Osteocyte (in vitro differentiated cells): ENCODE data around the gene ITCH. TPM values are rescaled to one million over a fixed set of nuclear protein-coding genes. Genes with fewer than 3 reads are reported as not detected.
"Not testable (repeated sequence)": the region's sequence is repeated elsewhere in the genome, so short reads cannot be mapped to it uniquely, and the experiment has no call there.

ENCODE experiments used
- DNase-seq: peaks from one replicate; pipeline ENCODE4 v3.0.0; 2021; ENCODE audit warnings: mixed read lengths; ENCODE audit not compliant: unreplicated experiment; ENCODE audit errors: extremely low spot score
- H3K27ac Mint-ChIP-seq: one replicate; pipeline ENCODE4 v1.8.0; 2021; ENCODE audit warnings: mild to moderate bottlenecking, mixed read lengths; ENCODE audit not compliant: unreplicated experiment
- H3K27me3 Mint-ChIP-seq: one replicate; pipeline ENCODE4 v1.8.0; 2021; ENCODE audit warnings: mixed read lengths; ENCODE audit not compliant: unreplicated experiment
- H3K36me3 Mint-ChIP-seq: one replicate; pipeline ENCODE4 v1.8.0; 2021; ENCODE audit warnings: mixed read lengths; ENCODE audit not compliant: unreplicated experiment
- H3K4me1 Mint-ChIP-seq: one replicate; pipeline ENCODE4 v1.8.0; 2021; ENCODE audit warnings: mixed read lengths; ENCODE audit not compliant: unreplicated experiment
- H3K4me3 Mint-ChIP-seq: one replicate; pipeline ENCODE4 v1.8.0; 2021; ENCODE audit warnings: mild to moderate bottlenecking, moderate library complexity, mixed read lengths; ENCODE audit not compliant: unreplicated experiment
- H3K9me3 Mint-ChIP-seq: one replicate; pipeline ENCODE4 v1.8.0; 2021; ENCODE audit warnings: mixed read lengths; ENCODE audit not compliant: unreplicated experiment
- total RNA-seq: library from RNA; stranded (reverse); gene quantifications from 2 replicates; pipeline ENCODE4 v1.2.1, GENCODE V29; 2021
- TF ChIP-seq, protein P1 (sequence below): fragments of 200-600 bp; sonication (generic); IDR thresholded peaks from 2 replicates; pipeline ENCODE4 v1.5.0; 2021; ENCODE audit warnings: antibody characterized with exemption, mild to moderate bottlenecking, moderate library complexity

ITCH gene
- total RNA-seq, 1 donor from 2014 or later, result 55.4 TPM

DNA sequence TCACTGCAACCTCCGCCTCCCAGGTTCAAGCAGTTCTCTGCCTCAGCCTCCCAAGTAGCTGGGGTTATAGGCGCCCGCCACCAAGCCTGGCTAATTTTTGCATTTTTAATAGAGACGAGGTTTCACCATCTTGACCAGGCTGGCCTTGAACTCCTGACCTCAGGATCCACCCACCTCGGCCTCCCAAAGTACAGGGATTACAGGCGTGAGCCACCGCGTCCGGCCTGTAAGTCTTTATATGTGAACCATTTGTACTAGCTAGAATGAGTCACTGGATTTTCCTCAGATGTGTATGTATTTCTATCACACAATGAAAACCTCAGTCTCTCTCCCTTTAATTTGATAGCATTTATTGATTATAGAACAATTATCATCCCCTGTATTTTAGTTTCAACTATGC lies 34.0 kb downstream of the ITCH start:
- peak; percentile 48 for DNase-seq

DNA sequence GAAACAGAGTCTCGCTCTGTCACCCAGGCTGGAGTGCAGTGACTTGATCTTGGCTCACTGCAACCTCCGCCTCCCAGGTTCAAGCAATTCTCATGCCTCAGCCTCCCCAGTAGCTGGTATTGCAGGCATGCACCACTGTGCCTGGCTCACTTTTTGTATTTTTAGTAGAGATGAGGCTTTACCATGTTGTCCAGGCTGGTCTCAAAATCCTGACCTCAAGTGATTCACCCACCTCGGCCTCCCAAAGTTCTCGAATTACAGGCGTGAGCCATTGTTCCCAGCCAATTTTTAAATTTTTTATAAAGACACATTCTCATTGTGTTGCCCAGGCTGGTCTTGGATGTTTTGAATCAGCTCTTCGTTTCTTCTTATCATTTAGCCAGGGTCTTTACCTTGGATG lies 37.7 kb downstream of the ITCH start:
- Mint-ChIP-seq H3K36me3 (peaks cover 21% of the 10 kb centered on the region), H3K27ac (peak overlapping the region; percentile 20), H3K4me1 (peaks cover 31% of the 10 kb centered on the region)
- H3K27me3 Mint-ChIP-seq, H3K9me3 Mint-ChIP-seq, DNase-seq, H3K4me3 Mint-ChIP-seq: not testable (repeated sequence)

More for the DNA sequence above, 34.0 kb downstream of the ITCH start:
- peaks cover 31% of the 10 kb centered on the region for H3K36me3 Mint-ChIP-seq
- no peak overlapping the region for H3K27ac Mint-ChIP-seq
- TF ChIP-seq, protein P1, sequence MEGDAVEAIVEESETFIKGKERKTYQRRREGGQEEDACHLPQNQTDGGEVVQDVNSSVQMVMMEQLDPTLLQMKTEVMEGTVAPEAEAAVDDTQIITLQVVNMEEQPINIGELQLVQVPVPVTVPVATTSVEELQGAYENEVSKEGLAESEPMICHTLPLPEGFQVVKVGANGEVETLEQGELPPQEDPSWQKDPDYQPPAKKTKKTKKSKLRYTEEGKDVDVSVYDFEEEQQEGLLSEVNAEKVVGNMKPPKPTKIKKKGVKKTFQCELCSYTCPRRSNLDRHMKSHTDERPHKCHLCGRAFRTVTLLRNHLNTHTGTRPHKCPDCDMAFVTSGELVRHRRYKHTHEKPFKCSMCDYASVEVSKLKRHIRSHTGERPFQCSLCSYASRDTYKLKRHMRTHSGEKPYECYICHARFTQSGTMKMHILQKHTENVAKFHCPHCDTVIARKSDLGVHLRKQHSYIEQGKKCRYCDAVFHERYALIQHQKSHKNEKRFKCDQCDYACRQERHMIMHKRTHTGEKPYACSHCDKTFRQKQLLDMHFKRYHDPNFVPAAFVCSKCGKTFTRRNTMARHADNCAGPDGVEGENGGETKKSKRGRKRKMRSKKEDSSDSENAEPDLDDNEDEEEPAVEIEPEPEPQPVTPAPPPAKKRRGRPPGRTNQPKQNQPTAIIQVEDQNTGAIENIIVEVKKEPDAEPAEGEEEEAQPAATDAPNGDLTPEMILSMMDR, result no peak
- no peaks in the 10 kb centered on the region for H3K9me3 Mint-ChIP-seq
- H3K27me3 Mint-ChIP-seq, result no peaks in the 10 kb centered on the region
- peaks cover 20% of the 10 kb centered on the region for H3K4me1 Mint-ChIP-seq
- H3K4me3 Mint-ChIP-seq, result no peak overlapping the region

DNA sequence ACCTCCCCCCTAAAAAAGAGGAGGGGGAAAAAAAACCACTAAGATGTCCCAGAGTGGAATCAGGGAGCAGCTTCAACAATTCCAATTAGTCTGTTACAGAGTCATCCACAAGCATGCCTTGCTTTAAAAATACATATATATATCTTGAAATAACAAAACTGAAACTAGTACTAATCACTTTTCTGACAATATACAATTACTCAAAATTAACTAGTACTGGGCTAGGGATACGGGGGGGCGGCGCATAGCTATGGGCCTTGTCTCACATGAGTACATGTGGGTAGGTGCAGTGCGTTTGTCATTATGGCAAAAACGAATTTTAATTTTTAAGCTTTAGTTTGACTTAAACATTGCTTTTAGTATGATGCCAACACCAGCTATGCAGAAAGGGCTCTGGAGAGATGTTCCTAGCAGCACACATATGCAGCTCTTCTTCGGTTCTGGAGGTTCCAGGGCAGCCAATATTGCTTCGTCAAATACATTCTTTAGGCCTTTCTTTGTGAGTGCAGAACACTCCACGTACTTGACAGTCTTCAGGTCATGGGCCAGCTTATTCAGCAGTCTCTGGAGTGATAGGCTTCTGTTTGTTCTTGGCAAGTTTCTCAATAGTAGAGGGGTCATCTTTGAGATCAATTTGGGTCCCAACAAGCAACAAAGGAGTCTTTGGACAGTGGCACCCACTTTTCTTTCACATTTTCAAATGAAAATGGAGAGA lies 38.8 kb downstream of the ITCH start:
- Mint-ChIP-seq H3K36me3 (peaks cover 21% of the 10 kb centered on the region), H3K27ac (peak overlapping the region; percentile 35), H3K27me3 (no peaks in the 10 kb centered on the region), H3K4me3 (no peak overlapping the region), H3K9me3 (no peaks in the 10 kb centered on the region), H3K4me1 (peaks cover 31% of the 10 kb centered on the region)
- TF ChIP-seq, protein P1, result no peak
- peak; percentile 36 for DNase-seq

DNA sequence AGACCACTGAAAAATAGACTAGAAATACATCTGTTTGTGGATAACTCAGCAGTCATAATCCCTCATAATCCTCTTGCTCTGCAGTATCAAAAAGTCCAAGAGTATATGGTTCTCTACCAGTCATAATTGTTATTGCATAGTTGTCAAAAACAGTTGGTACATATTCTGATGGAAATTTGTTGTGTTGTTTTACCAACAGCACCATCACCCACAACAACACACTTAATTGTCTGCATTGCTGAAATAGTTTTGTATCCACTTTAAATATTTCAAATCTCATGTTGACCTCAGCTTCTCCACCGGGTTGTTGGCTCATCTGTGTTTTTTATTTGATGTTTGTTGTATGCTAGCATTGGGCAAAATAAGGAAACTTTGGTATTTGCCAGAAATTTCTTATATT lies 39.4 kb downstream of the ITCH start:
- Mint-ChIP-seq H3K9me3 (no peaks in the 10 kb centered on the region), H3K27me3 (no peaks in the 10 kb centered on the region), H3K4me1 (peaks cover 31% of the 10 kb centered on the region), H3K36me3 (peaks cover 18% of the 10 kb centered on the region), H3K4me3 (no peak overlapping the region), H3K27ac (peak overlapping the region; percentile 35)
- DNase-seq, result no peak
- TF ChIP-seq, protein P1, result no peak

DNA sequence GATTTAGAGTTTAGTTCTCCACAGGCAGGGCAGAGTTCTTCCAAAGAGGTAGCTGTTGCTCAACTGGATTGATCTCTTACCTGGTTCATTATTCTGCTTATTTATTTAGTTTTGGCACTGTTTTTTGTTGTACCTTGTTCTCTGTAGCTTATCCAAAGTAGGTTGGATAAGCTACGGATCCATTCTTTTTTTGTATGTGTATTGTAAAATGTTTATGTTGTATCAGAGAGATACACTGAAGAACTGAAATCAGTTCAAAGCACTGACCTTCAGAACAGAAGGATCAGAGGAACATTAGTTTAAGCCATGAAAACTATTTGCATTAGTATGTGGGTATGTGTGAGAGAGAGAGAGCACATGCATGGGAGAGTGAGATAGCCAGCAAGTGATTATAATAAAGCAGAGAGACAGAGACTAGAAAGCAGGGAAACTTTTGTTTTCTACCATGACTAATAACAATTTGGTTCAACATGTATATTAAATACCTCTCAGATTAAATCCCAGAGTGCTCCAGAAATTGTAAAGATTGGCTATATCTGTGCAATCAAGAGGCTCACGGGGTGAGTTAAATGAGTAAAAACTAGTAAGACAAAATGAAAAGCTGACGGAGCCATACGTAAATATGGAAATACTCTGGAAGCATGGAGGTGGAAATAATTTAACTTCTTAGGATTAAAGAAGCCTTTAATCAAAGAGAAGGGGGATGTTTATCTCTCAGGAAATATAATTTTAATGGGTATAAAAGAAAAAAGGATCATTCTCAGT lies 40.2 kb downstream of the ITCH start:
- H3K4me1 Mint-ChIP-seq, result peaks cover 31% of the 10 kb centered on the region
- no peak overlapping the region for H3K4me3 Mint-ChIP-seq
- H3K9me3 Mint-ChIP-seq, result no peaks in the 10 kb centered on the region
- no peaks in the 10 kb centered on the region for H3K27me3 Mint-ChIP-seq
- peaks cover 18% of the 10 kb centered on the region for H3K36me3 Mint-ChIP-seq
- no peak for DNase-seq
- TF ChIP-seq, protein P1, result no peak
- H3K27ac Mint-ChIP-seq, result peak overlapping the region; percentile 45
